ENCODE results near the gene TMC5. TPM values are rescaled to one million over a fixed set of nuclear protein-coding genes. Genes with fewer than 3 reads are reported as not detected.
"Not testable (repeated sequence)": the region's sequence is repeated elsewhere in the genome, so short reads cannot be mapped to it uniquely, and the experiment has no call there.

The TMC5 gene
- total RNA-seq: 1 to 10 TPM in 3 of 7 donors, under 1 TPM in 2, not detected in 2; 0.77 to 5.5 (median 1.5) TPM
- under 1 TPM; 0.35 to 0.63 TPM for polyA plus RNA-seq
- long read RNA-seq, donor 1: 0 reads
- long read RNA-seq, donor 2: 0 reads
- long read RNA-seq, donor 3, partial matches to known transcripts: 0 of 1 reads
- long read RNA-seq, donor 3, other reads (novel, unspliced or antisense): 1 of 1 reads

DNA sequence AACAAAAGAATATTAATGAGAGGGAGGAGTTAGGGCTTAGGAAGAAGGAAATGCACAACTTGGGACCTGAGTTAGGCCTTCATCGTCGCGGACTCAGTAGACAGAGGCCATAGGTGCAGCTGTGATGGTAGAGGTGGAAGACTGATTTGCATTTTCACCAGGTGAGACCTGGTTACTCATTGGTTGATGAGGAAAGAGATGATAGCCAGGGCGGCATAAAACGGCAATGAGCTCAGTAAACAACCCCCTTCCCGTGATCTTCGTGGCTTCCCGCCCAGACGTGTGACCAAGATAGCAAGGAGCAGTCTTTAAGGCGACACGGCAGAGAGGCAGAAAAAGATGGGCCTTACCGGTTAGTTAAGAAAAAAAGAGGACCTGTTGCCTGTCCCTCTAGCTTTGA, at the start of gene TMC5:
Gene TMC5 (plus strand): TSS at position 244 of the 400 bp plus-strand sequence. CDS start 22,156 bp downstream, outside the sequence.
- intact Hi-C loops (cut with DNase I): no loop called here
- WGBS, 3 donors: 52 to 64% (median 55%) methylated on average over 12 of the region's 12 CpGs
- H3K27ac ChIP-seq: no peak within 1 kb of the TSS
- H3K36me3 ChIP-seq: no peaks in the 10 kb centered on the region
- H3K4me3 ChIP-seq: no peak within 1 kb of the TSS
- no peaks in the 10 kb centered on the region for H3K4me1 ChIP-seq (ENCODE audit: insufficient read depth)
- no peak for DNase-seq
- H3K9me3 ChIP-seq: no peaks in the 10 kb centered on the region
- TF ChIP-seq EP300 (IDR thresholded peaks at IDR 0.05): no peak
- TF ChIP-seq POLR2A (IDR thresholded peaks at IDR 0.05): no peak
- TF ChIP-seq, protein P1, sequence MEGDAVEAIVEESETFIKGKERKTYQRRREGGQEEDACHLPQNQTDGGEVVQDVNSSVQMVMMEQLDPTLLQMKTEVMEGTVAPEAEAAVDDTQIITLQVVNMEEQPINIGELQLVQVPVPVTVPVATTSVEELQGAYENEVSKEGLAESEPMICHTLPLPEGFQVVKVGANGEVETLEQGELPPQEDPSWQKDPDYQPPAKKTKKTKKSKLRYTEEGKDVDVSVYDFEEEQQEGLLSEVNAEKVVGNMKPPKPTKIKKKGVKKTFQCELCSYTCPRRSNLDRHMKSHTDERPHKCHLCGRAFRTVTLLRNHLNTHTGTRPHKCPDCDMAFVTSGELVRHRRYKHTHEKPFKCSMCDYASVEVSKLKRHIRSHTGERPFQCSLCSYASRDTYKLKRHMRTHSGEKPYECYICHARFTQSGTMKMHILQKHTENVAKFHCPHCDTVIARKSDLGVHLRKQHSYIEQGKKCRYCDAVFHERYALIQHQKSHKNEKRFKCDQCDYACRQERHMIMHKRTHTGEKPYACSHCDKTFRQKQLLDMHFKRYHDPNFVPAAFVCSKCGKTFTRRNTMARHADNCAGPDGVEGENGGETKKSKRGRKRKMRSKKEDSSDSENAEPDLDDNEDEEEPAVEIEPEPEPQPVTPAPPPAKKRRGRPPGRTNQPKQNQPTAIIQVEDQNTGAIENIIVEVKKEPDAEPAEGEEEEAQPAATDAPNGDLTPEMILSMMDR (IDR thresholded peaks at IDR 0.05): no peak
- H3K27me3 ChIP-seq: no peaks in the 10 kb centered on the region

DNA sequence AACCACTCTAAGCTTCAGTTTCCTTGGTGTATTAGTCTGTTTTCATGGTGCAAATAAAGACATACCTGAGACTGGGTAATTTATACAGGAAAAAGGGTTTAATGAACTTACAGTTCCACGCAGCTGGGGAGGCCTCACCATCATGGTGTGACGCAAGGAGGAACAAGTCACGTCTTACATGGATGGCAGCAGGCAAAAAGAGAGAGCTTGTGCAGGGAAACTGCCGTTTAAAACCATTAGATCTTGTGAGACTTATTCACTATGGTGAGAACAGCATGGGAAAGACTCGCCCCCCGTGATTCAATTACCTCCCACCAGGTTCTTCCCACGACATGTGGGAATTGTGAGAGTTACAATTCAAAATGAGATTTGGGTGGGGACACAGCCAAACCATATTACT, 45.1 kb upstream of the TMC5 start:
- WGBS, 3 donors: 72 to 84% (median 72%) methylated on average over 7 of the region's 7 CpGs
- not testable (repeated sequence) for H3K9me3 ChIP-seq; DNase-seq; H3K4me1 ChIP-seq (ENCODE audit: insufficient read depth); H3K27ac ChIP-seq; H3K4me3 ChIP-seq; H3K27me3 ChIP-seq; H3K36me3 ChIP-seq
- intact Hi-C loops (cut with DNase I): loop anchor here in 1 of 4 donors (5.0 kb wide), 1 partner anchor 285 kb away; no protein-coding TSS in a partner anchor

DNA sequence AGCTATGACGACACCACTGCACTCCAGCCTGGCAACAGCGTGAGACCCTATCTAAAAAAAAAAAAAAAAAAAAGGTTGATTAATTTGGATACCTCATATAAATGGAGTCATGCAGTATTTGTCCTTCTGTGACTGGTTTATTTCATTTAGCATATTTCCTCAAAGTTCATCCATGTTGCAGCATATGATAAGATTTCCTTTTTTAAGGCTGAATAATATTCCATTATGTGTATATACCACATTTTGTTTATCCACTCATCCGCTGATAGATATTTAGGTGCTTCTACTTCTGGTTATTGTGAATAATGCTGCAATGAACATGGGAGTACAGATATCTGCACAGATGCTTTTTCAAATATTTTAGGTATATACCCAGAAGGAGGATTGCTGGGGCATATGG, 43.3 kb upstream of the TMC5 start:
- Histone ChIP-seq H3K27me3 (no peaks in the 10 kb centered on the region), H3K36me3 (no peaks in the 10 kb centered on the region), H3K4me1 (ENCODE audit: insufficient read depth) (no peaks in the 10 kb centered on the region), H3K9me3 (no peaks in the 10 kb centered on the region), H3K27ac (no peak overlapping the region), H3K4me3 (no peak overlapping the region)
- 87 to 91% (median 89%) methylated on average over 3 of the region's 3 CpGs for WGBS, 3 donors
- DNase-seq: no peak
- intact Hi-C loops (cut with DNase I): loop anchor here in 1 of 4 donors (5.0 kb wide), 1 partner anchor 287 kb away; no protein-coding TSS in a partner anchor
- TF ChIP-seq EP300 (IDR thresholded peaks at IDR 0.05) (no peak), POLR2A (IDR thresholded peaks at IDR 0.05) (no peak)
- TF ChIP-seq, protein P1 (IDR thresholded peaks at IDR 0.05): no peak

GRCh38 chr16:19375561-19376158, 42.0 kb upstream of the TMC5 start:
- intact Hi-C loops (cut with DNase I): loop anchor here in 3 of 4 donors (5.0 kb wide), 1 partner anchor 288 kb away; no protein-coding TSS in a partner anchor
- TF ChIP-seq EP300 (IDR thresholded peaks at IDR 0.05) (no peak), POLR2A (IDR thresholded peaks at IDR 0.05) (no peak)
- TF ChIP-seq, protein P1 (IDR thresholded peaks at IDR 0.05): peak; percentile 36 to 80 (median 68)
- H3K27ac ChIP-seq: no peak overlapping the region
- DNase-seq: peak in 4 of 5 donors; percentile 23 to 38 (median 32)
- H3K4me3 ChIP-seq: no peak overlapping the region
- WGBS, 3 donors: 31 to 39% (median 37%) methylated on average over 4 of the region's 4 CpGs
- no peaks in the 10 kb centered on the region for H3K27me3 ChIP-seq
- no peaks in the 10 kb centered on the region for H3K9me3 ChIP-seq
- no peaks in the 10 kb centered on the region for H3K4me1 ChIP-seq (ENCODE audit: insufficient read depth)
- H3K36me3 ChIP-seq: no peaks in the 10 kb centered on the region

DNA sequence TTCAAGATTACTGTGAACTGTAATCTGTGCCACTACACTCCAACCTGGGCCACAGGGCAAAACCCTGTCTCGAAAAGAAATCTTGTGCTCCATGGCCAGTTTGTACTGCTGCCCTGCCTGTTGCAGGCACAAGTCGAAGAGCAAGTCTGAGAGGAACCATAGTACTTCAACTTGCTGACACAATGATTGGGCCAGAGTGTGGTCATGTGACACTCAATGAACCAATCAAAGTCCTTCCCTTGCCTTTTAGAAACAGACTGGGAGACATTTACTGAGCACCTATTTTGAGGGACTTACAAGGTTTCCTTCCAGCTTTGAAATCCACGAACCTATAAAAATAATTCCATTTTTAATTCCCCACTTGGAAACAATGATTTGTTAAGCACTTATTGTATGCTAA, 39.8 kb upstream of the TMC5 start:
- TF ChIP-seq, protein P1 (IDR thresholded peaks at IDR 0.05): no peak
- TF ChIP-seq POLR2A (IDR thresholded peaks at IDR 0.05) (no peak), EP300 (IDR thresholded peaks at IDR 0.05) (no peak)
- intact Hi-C loops (cut with DNase I): loop anchor here in 3 of 4 donors (5.0 kb wide), 1 partner anchor 291 kb away; no protein-coding TSS in a partner anchor
- H3K4me3 ChIP-seq: no peak overlapping the region
- H3K9me3 ChIP-seq: no peaks in the 10 kb centered on the region
- no peaks in the 10 kb centered on the region for H3K27me3 ChIP-seq
- WGBS, 3 donors: 67 to 82% (median 80%) methylated on average over 3 of the region's 3 CpGs
- no peaks in the 10 kb centered on the region for H3K36me3 ChIP-seq
- no peaks in the 10 kb centered on the region for H3K4me1 ChIP-seq (ENCODE audit: insufficient read depth)
- no peak for DNase-seq
- no peak overlapping the region for H3K27ac ChIP-seq
